ENCODE results near the gene SVBP.
A peak's percentile ranks its signal among the peaks of the same experiment; 100 is the strongest.
"Not testable (repeated sequence)": the region's sequence is repeated elsewhere in the genome, so short reads cannot be mapped to it uniquely, and the experiment has no call there.

Gene SVBP, protein sequence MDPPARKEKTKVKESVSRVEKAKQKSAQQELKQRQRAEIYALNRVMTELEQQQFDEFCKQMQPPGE

DNA sequence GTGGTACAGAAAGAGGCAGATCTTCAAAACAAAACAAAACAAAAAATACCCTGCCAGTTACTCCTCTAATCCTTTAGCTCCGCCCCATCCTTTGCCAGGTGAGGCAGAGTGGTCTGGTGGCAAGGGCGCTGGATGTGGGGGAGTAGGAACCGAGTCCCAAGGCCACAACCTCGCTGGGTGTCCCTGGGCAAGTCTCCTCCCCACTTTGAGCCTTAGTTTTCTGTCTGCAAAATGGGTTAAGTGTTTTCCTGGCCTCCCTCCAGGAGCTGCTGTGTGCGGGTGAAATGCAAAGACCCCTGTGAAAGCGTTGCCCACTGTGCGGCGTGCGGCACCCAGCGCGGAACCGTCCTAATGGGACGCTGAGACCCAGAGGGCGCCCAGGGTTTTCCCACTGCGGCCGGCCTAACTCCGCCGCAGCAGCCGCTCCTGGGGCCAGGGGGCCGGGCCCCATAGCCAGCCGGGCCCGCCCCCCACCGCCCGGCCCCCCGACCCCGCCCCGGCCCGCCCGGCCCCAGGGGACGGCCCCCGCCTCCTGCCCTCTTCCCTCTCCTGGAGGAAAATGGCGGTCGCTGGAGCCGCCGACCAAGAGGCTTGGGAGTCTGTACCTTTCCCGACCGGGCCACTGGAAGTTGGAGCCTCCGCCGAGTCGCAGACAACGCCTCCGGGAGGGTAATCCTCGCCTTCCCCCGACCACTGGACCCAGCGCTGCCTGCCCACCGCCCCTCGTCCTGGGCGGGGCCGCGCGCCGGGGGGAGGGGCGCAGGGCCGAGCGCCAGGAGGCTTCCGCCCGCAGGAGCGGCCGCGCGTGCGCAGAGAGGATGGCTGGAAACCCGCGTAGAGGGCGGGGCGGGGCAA, at the start of gene SVBP, which contains the start of gene ERMAP:
SVBP (minus strand) TSS at position 813 of the 855 bp plus-strand sequence. CDS start 853 bp downstream, outside the sequence.
ERMAP (plus strand) TSS at position 538 of the 855 bp plus-strand sequence. CDS start 13,327 bp downstream, outside the sequence.
- peak; percentile 93 to 98 for DNase-seq

DNA sequence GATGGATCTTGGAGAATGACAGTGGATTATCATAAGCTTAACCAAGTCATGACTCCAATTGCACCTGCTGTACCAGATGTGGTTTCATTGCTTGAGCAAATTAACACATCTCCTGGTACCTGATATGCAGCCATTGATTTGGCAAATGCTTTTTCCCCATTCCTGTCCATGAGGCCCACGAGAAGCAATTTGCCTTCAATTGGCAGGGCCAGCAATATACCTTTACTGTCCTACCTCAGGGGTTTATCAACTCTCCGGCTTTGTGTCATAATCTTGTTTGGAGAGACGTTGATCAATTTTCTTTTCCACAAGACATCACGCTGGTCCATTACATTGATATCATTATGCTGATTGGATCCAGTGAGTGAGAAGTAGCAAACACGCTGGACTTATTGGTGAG, 49.4 kb upstream of the SVBP start:
- no peak for DNase-seq

DNA sequence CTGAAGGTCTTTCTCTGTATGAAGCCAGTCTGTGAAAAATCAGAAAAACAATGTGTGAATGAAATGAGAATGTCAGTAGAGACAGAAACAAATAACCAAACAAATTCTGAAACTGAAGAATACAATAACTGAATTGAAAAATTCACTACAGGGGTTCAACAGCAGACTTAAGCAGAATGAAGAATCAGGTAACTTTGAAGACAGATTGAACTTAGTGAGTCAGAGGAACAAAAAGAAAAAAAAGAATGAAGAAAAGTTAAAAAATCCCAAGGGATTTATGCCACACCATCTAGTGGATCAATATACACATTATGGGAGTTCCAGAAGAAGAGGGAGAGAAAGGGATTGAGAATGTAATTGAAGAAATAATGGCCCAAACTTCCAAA, 43.8 kb upstream of the SVBP start:
- no peak for DNase-seq

DNA sequence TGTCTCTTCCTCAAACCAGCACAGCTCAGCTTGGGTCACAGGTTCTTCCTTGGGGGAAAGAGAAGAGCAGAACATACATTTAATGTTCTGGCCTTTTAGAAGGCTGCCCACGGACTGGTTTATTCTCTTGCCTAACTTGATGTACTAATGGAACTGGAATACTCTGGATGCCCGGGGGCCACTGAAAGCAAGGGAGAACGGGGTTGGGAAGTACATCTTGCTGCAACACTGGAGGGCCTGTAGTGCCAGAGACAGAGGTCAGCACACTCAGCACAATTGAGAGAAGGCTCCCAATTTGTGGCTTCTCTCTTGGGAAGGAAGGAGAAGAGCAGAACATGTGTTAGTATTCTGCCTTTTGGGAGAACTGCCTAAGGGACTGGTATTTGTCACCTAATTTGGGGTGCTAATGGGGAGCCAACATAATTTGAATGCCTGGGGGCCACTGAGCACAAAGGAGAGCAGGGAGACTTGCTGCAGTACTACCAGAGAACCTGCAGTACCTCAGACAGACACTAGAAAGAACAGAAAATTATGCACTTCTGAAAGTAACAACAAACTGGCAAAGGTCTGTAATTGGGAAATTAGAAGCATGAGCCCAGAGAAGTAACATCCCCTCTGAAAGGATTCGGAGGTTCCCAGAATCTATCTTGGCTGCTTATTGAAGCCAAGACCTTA, 43.3 kb upstream of the SVBP start:
- no peak for DNase-seq

DNA sequence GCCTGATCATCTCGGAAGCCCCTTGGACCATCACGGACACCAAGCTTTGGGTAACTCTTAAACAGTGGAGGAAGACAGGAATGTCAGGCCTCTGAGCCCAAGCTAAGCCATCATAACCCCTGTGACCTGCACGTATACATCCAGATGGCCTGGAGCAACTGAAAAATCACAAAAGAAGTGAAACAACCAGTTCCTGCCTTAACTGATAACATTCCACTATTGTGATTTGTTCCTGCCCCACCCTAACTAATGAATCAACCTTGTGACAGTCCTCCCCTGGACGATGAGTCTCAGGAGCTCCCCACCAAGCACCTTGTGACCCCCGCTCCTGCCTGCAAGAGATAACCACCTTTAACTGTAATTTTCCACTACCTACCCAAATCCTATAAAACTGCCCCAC, 42.2 kb upstream of the SVBP start:
- not testable (repeated sequence) for DNase-seq

DNA sequence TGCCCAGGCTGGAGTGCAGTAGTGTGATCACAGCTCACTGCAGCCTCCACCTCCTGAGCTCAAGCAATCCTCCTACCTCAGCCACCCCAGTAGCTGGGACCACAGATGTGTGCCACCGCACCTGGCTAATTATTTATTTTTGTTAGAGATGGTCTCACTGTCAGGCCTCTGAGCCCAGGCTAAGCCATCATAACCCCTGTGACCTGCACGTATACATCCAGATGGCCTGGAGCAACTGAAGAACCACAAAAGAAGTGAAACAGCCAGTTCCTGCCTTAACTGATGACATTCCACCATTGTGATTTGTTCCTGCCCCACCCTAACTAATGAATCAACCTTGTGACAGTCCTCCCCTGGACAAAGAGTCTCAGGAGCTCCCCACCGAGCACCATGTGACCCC, 39.4 kb upstream of the SVBP start:
- not testable (repeated sequence) for DNase-seq

DNA sequence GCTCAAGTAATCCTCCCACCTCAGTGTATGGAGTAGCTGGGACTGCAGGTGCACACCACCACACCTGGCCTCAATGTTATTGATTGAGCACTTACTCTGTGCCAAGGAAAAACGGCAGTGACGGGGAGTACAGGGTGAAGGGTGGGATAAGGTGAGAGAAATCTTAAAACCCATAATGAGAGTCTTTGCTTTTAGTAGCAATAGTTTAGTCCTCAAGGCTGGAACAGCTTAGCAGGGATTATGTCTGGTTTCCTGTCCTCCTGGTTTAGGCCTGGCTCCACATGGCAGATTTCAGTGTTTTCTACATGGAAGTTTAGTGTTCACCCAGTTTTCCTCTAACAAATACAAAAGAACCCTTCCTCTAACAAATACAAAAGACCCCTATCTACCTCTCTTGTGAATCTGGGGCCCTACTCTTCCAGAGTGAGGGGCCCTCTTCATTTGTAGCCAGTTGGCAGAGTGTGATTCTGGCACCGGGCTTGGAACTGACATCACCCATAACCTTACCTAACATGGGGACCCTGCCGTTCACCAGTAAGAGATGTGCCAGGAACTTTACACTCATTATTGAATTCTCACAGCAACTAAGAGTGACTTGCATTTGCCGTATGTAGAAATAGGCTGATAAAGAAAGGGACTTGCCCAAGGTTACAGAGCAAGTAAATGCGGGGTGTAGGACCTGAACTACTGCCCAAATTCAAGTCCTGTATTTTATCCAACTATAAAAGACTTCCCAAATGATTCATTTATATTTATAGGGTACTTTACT, 36.1 kb upstream of the SVBP start:
- no peak for DNase-seq

DNA sequence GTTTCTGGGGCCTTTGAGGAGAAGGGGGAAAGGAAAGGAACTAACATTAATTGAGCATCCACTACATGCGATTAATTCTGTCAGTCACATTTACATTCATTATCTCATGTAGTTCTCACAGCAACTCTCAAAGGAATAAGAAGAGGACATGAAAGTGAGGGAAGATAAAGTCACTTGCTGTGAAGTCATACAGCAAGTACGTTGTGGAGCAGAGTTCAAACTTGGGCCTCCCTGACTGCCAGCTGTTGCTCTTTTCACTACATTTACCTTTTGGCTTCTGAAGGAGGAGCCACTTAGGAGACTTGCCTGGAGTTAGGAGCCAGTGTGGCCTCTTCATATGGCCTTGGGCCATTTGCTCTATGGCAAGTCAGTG, 35.4 kb upstream of the SVBP start:
- no peak for DNase-seq

DNA sequence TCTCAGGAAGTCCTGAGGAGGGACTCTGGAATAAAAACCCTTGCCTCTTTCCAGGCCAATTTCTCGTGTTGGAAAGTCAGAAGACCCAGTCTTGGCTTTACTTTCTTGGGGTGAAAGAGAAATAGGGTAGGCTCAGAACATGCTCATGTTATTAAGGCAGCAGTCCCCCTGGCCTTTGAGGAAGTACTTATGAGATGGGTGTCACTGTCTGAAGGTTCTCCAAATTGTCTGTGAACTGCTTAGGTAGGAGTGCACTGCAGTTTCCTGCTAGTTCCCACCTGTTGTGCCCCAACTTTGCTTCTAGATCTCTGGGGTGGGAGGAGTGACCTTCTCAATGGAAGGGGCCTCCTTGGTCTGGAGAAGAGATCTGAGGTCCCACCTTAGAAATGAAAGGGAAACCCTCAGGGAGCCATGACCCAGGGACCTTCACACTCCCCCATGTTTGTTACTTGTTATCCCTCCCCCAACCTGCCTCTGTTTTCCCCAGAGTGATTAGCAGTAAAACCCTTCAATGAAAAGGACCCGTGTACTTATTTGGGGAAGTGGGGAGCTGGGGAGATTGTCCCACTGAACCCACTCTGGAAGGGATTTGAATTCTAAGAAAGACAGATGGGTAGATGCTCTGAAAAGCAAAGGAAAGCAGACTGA, 34.9 kb upstream of the SVBP start:
- no peak for DNase-seq

DNA sequence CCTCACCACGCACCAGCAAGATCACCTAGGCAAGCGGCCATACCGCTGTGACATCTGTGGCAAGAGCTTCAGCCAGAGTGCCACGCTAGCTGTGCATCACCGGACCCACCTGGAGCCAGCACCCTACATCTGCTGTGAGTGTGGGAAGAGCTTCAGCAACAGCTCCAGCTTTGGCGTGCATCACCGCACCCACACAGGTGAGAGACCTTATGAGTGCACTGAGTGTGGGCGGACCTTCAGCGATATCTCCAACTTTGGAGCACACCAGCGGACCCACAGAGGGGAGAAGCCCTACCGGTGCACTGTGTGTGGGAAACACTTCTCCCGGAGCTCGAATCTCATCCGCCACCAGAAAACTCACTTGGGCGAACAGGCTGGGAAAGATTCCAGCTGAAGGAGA, 34.2 kb upstream of the SVBP start:
- no peak for DNase-seq

DNA sequence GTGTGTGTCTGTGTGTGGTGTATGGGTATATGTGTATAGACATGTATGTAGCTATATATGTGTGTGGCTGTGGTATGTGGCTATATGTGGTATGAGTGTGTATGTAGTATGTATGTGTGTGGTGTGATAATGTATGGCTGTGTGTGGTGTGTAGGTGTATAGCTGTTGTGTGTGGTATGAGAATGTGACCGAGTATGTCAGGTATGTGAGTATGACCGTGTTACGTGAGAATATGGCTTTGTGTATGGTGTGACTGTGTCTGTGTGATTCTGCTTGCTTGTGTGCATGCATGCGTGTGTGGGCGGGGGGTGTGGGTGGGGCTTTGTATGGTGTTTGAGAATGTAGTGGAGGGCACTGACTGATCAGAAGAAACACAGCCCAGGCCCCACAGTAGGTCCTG, 32.7 kb upstream of the SVBP start:
- no peak for DNase-seq

DNA sequence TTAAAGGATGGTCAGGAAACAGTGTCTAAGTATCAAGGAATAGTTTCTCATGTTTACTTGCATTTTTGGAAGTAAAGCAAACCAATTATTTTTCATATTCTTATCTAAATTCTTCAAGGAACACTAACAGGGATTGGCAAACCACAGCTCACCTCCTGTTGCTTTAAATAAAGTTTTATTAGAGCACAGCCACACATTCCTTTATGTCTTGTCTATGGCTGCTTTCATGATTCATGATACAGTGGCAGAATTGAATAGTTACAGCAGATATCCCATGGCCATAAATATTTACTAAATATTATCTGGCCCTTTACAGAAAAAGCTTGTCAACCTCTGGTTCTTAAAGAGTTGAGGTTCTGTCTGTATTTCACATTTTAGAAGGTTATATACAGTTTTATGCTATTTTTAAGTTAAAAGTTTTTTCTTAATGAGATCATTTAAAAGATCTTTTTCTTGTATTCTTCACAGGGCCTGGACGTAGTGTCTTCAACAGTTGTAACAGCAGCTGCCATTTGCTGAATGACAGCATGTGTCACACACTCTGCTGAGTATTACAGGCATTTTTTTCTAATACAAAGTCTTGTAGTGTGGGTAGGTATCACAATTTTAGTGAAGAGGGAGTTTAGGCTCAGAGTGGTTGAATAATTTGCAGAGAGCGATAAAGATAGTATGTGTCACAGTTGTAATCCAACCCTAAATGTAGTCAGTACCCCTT, 31.8 kb upstream of the SVBP start:
- no peak for DNase-seq

DNA sequence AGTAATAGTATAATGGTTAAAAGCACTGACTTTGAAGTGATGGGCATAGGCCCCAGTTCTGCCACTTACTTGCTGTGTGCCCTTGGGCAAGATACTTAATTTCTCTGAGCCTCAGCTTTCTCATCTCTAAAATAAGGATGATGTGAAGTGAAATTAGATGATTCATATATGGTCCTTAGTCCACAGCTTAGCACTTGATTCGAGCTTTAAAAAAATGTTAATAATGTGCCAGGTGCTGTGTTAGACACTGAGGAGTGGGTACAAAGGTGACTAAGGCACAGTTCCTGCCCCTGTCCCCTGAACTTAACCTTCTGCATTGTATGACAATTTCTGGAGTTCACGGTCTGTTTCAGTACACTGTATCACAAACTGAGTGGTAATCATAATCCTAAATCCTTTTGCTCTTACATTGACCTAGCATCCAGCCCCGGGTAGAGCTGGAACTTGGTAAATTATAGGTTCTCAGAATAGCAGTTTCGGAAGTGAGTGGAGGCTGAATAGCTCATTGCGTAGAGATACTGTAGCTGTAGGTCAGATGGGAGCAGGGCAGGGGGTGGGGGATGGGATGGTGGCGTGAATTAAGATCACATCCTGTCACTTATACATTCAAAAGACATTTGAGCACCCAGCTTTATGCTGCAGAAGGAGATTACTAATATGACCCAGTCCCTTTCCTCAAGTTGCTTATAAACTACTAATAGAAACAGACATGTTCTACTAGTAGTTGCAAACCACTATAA, 30.7 kb upstream of the SVBP start:
- no peak for DNase-seq

DNA sequence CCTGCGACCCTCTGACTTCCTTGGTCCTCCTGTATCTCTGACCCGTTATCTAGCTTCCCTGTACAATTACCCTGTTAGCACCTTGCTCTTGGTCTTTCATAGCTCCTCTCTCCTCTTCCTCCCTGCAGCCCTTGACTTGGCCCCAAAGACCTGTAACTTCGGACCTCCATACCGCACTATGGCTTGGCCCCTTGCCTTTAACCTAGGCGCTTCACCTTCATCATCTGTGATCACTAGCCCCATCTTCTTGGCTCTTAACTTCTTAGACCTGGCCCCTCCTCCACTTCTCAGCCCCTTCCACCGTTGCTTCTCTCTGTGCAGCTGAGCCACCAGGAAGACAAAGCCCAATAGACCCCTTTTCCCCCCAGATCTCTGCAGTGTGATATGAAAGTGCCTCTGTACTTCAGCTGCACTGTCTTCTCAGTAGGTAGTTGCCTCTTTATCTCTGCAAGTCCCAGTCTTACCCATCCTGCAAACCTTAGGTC, 30.0 kb upstream of the SVBP start:
- no peak for DNase-seq

DNA sequence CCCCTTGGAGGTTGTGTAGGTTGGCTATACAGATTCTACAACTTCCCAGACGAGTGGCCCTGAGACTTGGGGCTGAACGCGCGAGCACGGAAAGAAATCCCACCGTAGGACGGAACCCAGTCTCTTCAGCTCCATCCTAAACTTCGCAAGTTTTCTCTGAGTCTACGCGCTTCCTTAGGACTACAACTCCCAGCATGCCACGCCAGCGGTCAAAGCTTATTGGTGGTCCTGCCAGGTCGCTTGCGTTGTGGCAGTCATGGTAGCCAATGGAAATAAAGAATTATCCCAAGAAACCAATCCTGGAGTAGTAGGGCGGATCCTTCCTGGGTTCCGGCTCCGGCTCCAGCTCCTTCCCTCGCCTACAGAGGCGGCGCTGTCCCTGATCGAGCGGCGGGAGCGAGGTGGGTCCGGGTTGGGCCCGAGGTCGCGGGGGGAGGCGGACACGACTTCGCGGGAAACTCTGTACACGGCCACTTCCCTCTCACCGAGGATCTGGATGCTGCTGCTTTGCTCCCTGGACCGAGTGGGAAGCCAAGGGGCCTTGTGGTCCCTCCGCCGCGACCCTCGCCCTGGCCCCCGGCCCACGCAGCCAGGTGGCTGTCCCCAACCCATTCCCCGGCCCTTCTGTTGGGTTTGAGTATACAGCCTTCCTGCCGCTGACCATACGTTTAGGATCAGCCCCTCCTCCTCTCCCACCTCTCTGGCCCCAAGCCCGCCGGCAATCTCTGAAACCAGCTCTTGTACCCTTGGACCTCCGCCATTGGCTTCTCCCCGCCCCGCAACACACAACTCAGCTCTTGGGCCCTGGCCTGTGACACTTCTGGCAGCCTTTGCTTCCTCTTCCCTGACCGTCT, 29.3 kb upstream of the SVBP start, which contains the start of gene ZNF691:
ZNF691 (plus strand) TSS at position 357 of the 854 bp plus-strand sequence. CDS start 3,046 bp downstream, outside the sequence.
- DNase-seq: peak; percentile 99

DNA sequence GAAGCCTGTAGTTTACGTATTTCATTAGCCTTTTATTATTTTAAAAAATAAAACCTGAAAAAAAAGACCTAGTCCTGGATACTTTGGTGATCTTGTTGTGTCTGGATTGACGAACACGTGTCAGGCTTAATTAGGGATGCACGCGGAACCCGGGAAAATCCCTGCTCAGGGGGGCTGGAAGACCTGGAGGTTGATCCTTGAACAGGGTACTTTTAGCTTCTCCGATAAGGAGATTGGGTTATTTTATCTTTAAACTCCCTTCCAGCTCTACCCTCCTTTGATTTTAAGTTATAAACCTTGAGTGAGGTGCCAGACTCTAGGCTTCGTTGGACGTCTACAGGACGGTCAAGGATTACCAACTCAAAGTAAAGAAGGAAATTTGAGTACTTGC, 28.7 kb upstream of the SVBP start:
- DNase-seq: peak in 1 of 2 experiments; percentile 55

DNA sequence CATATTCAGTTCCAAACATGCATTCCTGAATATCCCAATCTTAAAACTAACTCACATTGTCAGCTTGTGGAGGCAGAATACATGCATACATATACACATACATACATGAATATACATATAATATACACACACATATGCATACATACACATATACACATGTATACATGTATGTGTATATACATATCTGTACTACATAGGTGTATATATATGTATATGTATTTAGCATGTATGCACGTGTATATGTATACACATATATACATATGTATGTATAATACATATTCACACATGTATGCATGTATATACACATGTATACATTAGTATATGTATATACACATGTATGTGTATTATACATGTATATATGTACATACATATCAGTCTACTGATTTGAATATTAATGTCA, 28.0 kb upstream of the SVBP start:
- DNase-seq: no peak

DNA sequence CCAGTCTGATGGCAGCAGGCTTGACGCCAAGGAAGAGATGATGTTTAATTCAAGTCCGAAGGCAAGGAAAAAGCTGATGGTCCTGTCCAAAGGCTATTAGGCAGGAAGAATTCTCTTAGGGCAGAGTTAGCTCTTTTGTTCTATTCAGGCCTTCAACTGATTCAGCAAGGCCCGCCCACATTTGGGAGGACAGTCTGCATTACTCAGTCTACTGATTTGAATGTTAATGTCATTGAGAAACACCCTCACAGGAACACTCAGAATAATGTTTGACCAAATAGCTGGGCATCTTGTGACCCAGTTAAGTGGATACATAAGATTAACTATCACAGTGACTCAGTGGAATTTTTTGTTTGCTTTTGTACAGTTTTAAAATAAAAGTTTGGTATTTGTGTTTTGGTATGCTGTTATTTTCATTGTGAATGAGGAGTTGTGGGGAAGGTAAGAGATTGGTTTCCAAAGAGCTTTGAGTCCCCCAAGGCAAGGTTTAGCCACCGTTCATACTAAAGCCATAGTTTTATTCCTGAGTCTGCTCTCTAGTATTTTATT, 27.5 kb upstream of the SVBP start:
- no peak for DNase-seq

DNA sequence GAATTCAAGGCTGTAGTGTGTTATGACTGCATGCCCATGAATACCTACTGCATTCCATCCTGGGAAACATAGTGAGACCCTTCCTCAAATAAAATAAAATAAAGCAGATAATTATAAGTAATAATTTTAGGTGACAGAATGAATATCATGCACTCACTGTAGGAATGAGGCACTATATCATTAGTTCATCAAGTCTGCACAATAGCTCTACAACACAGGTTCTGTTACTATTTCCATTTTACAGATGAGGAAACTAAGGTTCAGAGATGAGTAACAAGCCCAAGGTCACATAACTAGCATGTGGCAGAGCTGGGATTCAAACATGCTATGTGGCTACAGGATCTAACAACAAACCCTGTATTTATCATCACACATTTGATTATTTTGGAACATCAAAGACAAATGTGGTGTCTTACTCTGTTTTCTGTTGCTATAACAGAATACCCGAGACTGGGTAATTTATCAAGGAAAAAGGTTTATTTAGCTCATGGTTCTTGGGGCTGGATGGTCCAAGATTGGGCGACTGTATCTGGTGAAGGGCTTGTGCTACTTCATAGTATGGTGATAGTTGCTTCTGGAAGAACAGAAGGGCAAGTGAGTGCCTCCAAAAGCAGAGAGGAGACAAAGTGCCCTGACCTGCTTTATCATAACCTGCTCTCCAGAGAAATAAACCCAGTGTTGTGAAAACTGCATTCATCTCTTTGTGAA, 24.4 kb upstream of the SVBP start:
- no peak for DNase-seq

Measured in NCI-H526 (cell line).